Measurements from ENCODE around the gene ANGPTL4.

GRCh38 chr19:8387688-8388611 is 24.0 kb downstream of the ANGPTL4 start:
- no peak for TF ChIP-seq KMT2A (CRISPR knock-in tag; IDR thresholded peaks at IDR 0.05)
- peak; percentile 29; the same call in 1 of the 2 replicates for TF ChIP-seq ZFP36L1 (CRISPR knock-in tag; IDR thresholded peaks at IDR 0.05)
- TF ChIP-seq REST (IDR thresholded peaks at IDR 0.05; ENCODE audit: borderline replicate concordance in 1 of 2, low read depth in 1 of 2, low read length in 2 of 2) = peak in 1 of 2 experiments; percentile 37; a peak in 1 of 4 replicates
- peak in 1 of 2 experiments; percentile 92; a peak in 2 of 4 replicates for TF ChIP-seq EP300 (IDR thresholded peaks at IDR 0.05; ENCODE audit: low read depth in 2 of 2, low read length in 2 of 2)
- peak; percentile 56 for TF ChIP-seq EP300 (CRISPR knock-in tag; IDR thresholded peaks at IDR 0.05; ENCODE audit: borderline replicate concordance)
- TF ChIP-seq CTCF (CRISPR knock-in tag; IDR thresholded peaks at IDR 0.05) = no peak
- no peak for TF ChIP-seq ZNF672 (CRISPR knock-in tag; IDR thresholded peaks at IDR 0.05)
- TF ChIP-seq IRF2 (CRISPR knock-in tag; IDR thresholded peaks at IDR 0.05) = peak; percentile 81; the same call in 1 of the 2 replicates
- peak; percentile 11; the same call in 1 of the 2 replicates for TF ChIP-seq MAX (IDR thresholded peaks at IDR 0.05)
- TF ChIP-seq TAF1 (CRISPR knock-in tag; IDR thresholded peaks at IDR 0.05) = no peak
